Lung (tissue), 12 donors: ENCODE results near the gene SLMAP. TPM values are rescaled to one million over a fixed set of nuclear protein-coding genes. Genes with fewer than 3 reads are reported as not detected.

Source experiments
- ATAC-seq: fragments of 200-7000 bp; cut with Tn5 transposase; one replicate; pipeline ENCODE4 v1.9.1; 2020; ENCODE audit warnings: moderate number of reproducible peaks; ENCODE audit not compliant: insufficient read depth, low FRiP score
- DNase-seq, 3 donors: peaks; one replicate each; pipeline ENCODE4 v3.0.0-alpha.2; 2013 to 2017
- H3K27ac ChIP-seq, 2 donors: one replicate each; pipeline ENCODE4 v1.5.1; 2013; ENCODE audit warnings: mild to moderate bottlenecking in 2 of 2, moderate library complexity in 2 of 2, control low read depth in 1 of 2, inconsistent platforms in 1 of 2, low read depth in 1 of 2, low read length in 1 of 2
- H3K27me3 ChIP-seq, 3 donors: one replicate each; pipeline ENCODE4 v1.5.1; 2013; ENCODE audit warnings: low read length in 2 of 3; ENCODE audit not compliant: control insufficient read depth in 3 of 3, insufficient read depth in 3 of 3
- H3K36me3 ChIP-seq, 4 donors: one replicate each; pipeline ENCODE4 v1.5.1; 2013; ENCODE audit warnings: low read length in 4 of 4, mild to moderate bottlenecking in 1 of 4, moderate library complexity in 1 of 4; ENCODE audit not compliant: control insufficient read depth in 4 of 4, insufficient read depth in 4 of 4
- H3K4me1 ChIP-seq, 5 donors: one replicate each; pipeline ENCODE4 v1.5.1; 2013; ENCODE audit warnings: low read length in 5 of 5, mild to moderate bottlenecking in 2 of 5, moderate library complexity in 1 of 5; ENCODE audit not compliant: control insufficient read depth in 5 of 5, insufficient read depth in 5 of 5
- H3K4me3 ChIP-seq: one replicate; pipeline ENCODE4 v1.5.1; 2013; ENCODE audit warnings: mild to moderate bottlenecking, control low read depth, moderate library complexity
- H3K9ac ChIP-seq, 2 donors: one replicate each; pipeline ENCODE4 v1.5.1; 2013; ENCODE audit warnings: low read length in 2 of 2, control low read depth in 1 of 2; ENCODE audit not compliant: insufficient read depth in 1 of 2
- H3K9me3 ChIP-seq, 4 donors: one replicate each; pipeline ENCODE4 v1.5.1; 2013; ENCODE audit warnings: low read length in 3 of 4, mild to moderate bottlenecking in 1 of 4, moderate library complexity in 1 of 4; ENCODE audit not compliant: control insufficient read depth in 4 of 4, insufficient read depth in 3 of 4
- CTCF ChIP-seq: IDR thresholded peaks from 2 replicates; pipeline ENCODE4 v1.5.1; 2012; ENCODE audit warnings: mild to moderate bottlenecking; ENCODE audit errors: control extremely low read depth, extremely low read depth
- WGBS, 2 donors: extraction: QIAGEN DNeasy Blood & Tissue Kit; methylation state at CpG; one replicate each; pipeline ENCODE4 v1.1.7; 2013; 5-methylcytosine and 5-hydroxymethylcytosine counted together
- polyA plus RNA-seq, 2 donors: library from polyadenylated mRNA; stranded (reverse); fragments of 200-250 nt; gene quantifications; one replicate each; pipeline ENCODE4 v1.2.1, GENCODE V29; 2013
- total RNA-seq, 2 donors: library from RNA; depleted of rRNA in 1 of 2; stranded (reverse); fragments of >200 nt in 1 of 2; gene quantifications; one replicate each; pipeline ENCODE4 v1.2.1, GENCODE V29; 2014 to 2021
- donor health status: control.
- donor health status: control.
- donor health status: Bipolar disorder and iron deficiency.
- donor health status: healthy.
- donor health status: DM: yes; HTN: yes; CAD: no.

The SLMAP gene
- total and polyA plus RNA-seq, 4 donors, result 11.4 to 118 (median 47.2) TPM

- H3K27me3 ChIP-seq, result no peaks in the 10 kb centered on the region
- H3K4me1 ChIP-seq, result peaks cover 0 to 13% (median 0%) of the 10 kb centered on the region in 5 donors
- DNase-seq, result no peak
- no peak overlapping the region for H3K4me3 ChIP-seq
- no peak overlapping the region for H3K9ac ChIP-seq
- no peaks in the 10 kb centered on the region for H3K36me3 ChIP-seq
- TF ChIP-seq CTCF, result no peak
- H3K27ac ChIP-seq, result no peak overlapping the region
- WGBS, 2 donors, result 79 to 84% methylated on average over 1 of the region's 1 CpG
- H3K9me3 ChIP-seq, result no peaks in the 10 kb centered on the region
- no peak for ATAC-seq
Observed at GRCh38 chr3:57792198-57792597, 36.1 kb downstream of the SLMAP start.

GRCh38 chr3:57793737-57794187 lies 37.7 kb downstream of the SLMAP start:
- no peak for ATAC-seq

GRCh38 chr3:57794501-57794900 lies 38.4 kb downstream of the SLMAP start:
- ATAC-seq (no peak), DNase-seq (no peak)
- Histone ChIP-seq H3K4me1 (peaks cover 0 to 7% (median 0%) of the 10 kb centered on the region in 5 donors), H3K9ac (no peak overlapping the region), H3K9me3 (no peaks in the 10 kb centered on the region), H3K36me3 (no peaks in the 10 kb centered on the region), H3K27ac (no peak overlapping the region), H3K27me3 (no peaks in the 10 kb centered on the region), H3K4me3 (no peak overlapping the region)
- TF ChIP-seq CTCF, result no peak
- 97 to 98% methylated on average over 4 of the region's 4 CpGs for WGBS, 2 donors

More at GRCh38 chr3:57793737-57794187, 37.7 kb downstream of the SLMAP start:
- no peak for DNase-seq
- H3K27me3 ChIP-seq, result no peaks in the 10 kb centered on the region
- H3K4me1 ChIP-seq, result peaks cover 0 to 7% (median 0%) of the 10 kb centered on the region in 5 donors
- H3K9ac ChIP-seq, result no peak overlapping the region
- no peak overlapping the region for H3K4me3 ChIP-seq
- 89 to 95% methylated on average over 4 of the region's 4 CpGs for WGBS, 2 donors
- H3K27ac ChIP-seq, result no peak overlapping the region
- no peak for TF ChIP-seq CTCF
- no peaks in the 10 kb centered on the region for H3K9me3 ChIP-seq
- H3K36me3 ChIP-seq, result no peaks in the 10 kb centered on the region

- 98 to 99% methylated on average over 6 of the region's 6 CpGs for WGBS, 2 donors
- Histone ChIP-seq H3K27me3 (no peaks in the 10 kb centered on the region), H3K9me3 (no peaks in the 10 kb centered on the region), H3K4me3 (no peak overlapping the region), H3K9ac (no peak overlapping the region), H3K36me3 (no peaks in the 10 kb centered on the region), H3K27ac (no peak overlapping the region), H3K4me1 (peaks cover 0 to 7% (median 0%) of the 10 kb centered on the region in 5 donors)
- DNase-seq (no peak), ATAC-seq (no peak)
- TF ChIP-seq CTCF, result no peak
Observed at GRCh38 chr3:57794951-57795350, 38.8 kb downstream of the SLMAP start.
